Activated T-cell treated with anti-CD3 and anti-CD28 coated beads for 48 hours (primary cell): ENCODE results near the gene SNRPB2.

Experiments used
- DNase-seq: peaks from one replicate; pipeline ENCODE4 v3.0.0-alpha.2; 2020; ENCODE audit warnings: low read depth

SNRPB2 gene

DNA sequence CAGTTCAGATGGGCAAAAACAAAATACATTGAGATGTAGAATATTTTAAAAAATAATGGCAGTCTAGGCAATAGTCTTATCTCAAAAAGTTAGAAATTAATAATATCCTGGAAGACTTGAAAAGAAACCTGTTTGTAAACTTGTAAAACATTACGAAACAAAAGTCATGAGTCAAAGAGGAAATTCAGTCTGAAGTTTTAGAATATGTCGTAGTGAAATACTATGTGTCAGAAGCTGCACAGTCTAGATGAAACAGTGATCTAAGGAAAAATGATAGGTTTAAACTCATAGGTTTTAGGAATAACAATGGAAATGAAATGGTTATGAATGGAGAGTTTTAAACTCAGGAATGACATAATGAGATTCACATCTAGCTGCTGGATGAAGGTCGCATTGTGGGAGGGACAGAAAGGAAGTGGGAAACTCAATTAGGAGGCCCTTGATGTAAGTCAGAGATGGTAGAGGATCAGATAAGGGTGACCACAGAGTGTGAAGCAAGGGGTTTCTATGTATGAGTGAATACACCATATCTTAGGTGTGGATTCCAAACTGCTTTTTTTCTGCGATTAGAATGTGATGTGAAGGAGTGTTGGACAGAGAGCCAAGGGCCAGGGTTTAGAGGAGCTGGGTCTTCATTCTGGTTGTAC lies 2.8 kb downstream of the SNRPB2 start:
- no peak for DNase-seq

DNA sequence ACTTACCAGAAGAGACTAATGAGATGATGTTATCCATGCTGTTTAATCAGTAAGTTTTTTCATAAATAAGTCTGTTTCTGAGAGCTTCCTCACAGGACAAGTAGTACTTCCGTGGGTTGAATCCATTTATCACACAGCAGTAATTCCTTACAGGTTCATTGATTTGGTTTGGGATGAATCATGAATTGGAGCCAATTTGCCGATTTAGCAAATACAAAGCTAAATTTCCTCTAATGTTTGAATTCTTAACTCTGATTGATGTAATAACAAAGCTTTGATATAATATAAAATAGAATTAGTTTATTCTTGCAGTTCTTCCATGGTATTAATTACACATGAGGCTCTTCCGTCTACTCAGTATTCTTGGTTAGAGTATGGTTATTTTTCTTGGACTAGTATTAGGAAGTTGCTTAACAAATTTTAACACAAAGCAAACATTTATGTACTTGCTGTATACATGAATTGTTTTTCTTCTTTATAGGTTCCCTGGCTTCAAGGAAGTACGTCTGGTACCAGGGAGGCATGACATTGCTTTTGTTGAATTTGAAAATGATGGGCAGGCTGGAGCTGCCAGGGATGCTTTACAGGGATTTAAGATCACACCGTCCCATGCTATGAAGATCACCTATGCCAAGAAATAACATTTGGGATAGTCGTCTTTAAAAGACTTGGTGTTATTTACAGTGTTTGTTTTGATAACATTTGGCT lies 10.7 kb downstream of the SNRPB2 start:
- no peak for DNase-seq

DNA sequence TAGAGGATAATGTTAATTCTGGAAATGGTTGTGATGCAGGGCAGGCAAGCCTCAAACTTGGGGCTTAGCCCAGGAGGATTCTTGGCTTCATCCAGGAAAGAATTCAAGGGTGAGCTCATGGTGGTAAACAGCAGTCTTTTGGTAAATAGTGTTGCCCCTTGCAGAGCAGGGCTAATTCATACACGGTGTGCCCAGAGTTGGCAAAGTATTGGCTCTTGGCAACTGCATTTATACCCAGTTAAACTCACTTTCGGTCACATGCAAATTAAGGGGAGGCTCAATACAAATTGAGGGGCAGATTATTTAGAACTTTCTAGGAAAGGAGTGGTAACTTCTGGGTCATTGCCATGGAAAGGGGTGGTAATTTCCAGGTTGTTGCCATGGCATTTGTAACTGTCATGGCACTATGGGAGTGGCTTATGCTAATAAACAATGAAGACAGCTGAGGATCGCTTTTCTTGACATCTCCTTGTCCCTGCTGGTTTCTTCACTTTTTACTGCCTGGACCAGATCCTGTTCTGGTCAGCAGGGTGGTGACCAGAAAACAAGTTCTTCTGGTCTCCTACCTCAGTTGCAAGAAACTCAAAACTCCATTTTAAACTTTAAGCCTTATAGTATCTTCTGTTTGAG lies 14.5 kb downstream of the SNRPB2 start:
- no peak for DNase-seq

DNA sequence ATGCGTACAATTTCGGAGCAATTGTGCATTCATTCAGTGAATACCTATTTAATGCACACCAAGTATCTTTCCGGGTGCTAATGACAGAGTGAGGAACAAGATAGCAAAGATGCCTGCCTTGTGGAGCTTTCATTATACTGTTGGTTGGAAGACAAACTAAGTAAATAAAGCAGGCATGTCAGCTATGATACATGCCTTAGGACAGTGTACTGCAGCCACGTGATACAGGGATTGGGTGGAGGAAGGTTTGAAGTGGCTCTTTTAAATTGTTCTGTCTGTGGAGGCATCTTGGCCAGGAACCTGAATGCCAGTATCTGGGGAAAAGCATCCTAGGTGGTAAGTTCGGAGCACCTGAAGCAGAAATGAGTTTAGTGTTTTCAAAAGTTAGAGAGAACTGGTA lies 15.4 kb downstream of the SNRPB2 start:
- no peak for DNase-seq

DNA sequence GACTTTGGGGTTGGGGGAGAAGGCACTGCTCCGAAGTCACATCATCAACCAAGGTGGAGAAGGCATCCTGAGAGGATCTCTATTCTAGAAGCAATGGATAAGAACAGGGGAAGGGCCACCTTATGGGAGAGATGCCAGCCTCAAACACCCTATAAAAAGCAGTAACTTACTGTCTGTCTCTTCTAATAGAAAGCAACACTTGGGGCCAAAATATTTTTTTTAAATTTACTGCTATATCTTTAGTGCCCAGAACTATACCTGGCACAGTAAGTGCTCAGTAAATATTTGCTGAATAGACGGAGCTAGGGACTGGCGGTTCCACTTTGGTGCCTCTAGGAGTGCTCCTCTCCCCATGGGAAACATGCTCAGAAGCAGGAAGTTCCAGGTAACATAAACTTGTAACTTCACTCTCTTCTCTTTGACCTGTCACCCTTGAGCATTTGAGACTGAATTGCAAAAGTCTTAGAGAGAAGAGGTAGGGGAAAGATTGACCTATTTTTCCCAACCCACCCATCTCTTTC lies 17.5 kb downstream of the SNRPB2 start:
- DNase-seq = no peak

DNA sequence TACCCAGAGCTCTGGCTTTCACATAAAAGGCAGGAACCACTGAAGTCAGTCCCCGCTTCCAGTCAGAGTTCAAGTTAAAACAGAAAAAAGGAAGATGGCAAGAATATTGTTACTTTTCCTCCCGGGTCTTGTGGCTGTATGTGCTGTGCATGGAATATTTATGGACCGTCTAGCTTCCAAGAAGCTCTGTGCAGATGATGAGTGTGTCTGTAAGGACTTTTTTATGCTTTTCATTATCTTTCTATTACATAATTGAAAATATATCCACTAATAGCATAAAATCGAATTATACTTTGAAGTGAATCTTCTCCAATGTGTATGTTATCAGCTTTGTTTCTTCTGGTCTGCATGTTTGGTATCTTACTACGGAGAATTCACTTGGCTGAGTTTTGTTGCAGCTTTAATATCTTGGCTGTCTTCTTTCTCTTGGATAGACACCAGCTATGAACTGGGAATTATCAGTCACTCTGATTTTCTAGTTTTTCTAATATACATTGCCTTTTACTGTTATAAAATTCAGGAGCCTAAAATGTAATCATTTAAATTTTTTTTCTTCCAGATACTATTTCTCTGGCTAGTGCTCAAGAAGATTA lies 18.6 kb downstream of the SNRPB2 start, which contains the start of gene OTOR:
Gene OTOR (plus strand): TSS at position 51 of the 593 bp plus-strand sequence. CDS start 44 bp downstream, at position 95.
- DNase-seq = no peak

DNA sequence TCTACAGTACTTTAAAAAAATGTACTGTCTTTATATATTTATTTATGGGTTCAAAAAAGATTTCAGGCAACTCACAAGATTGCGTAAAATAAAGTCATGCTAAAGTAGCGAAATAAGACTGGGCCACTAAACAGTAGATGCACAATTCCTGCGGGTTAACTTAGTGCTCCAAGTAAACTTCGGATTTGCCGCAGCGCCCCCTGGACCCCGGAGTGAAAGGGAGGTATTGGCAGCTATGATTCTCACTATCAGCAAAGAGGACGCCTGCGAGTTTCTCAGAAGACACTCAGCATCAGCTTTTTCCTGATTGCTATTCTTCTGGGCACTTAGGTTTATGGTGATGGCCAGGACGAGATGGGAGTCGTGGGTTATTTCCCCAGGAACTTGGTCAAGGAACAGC lies 19.7 kb downstream of the SNRPB2 start:
- no peak for DNase-seq

DNA sequence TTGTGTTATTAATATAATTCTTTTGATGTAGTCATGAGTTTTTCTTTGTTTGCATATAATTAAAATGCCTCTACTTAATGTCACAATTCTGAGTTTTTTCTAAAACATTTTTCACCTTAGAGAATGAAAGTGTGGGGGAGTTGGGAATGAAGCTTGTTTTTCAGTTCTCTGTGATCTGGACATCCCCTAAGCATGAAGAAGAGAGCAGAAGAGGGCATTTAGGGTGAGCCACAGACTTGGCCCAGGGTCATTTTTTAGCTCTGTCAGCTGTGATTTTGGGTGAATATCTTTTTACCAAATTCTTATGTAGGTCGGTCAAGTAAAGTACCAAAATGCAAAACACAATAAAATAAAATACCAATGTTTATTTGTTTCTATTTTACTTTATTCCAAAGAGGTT lies 22.3 kb downstream of the SNRPB2 start:
- no peak for DNase-seq

DNA sequence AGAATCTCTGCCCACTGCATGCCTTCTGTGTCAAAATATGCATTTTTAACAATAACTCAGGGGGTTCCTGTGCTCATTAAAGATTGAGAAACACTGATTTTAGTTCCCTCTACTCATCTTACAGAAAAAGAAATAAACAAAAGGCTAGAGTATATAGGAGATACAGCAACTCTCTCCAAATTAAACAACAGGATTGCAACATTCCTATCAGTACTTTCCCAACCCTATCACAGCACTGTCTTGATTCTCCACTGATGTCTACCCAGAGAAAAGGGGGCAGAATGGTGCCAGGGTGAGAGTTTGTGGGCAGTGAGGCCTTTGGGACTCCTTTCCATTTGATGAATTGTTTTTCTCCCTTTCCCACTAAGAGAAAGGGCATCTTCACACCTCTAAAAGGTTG lies 23.1 kb downstream of the SNRPB2 start:
- no peak for DNase-seq

DNA sequence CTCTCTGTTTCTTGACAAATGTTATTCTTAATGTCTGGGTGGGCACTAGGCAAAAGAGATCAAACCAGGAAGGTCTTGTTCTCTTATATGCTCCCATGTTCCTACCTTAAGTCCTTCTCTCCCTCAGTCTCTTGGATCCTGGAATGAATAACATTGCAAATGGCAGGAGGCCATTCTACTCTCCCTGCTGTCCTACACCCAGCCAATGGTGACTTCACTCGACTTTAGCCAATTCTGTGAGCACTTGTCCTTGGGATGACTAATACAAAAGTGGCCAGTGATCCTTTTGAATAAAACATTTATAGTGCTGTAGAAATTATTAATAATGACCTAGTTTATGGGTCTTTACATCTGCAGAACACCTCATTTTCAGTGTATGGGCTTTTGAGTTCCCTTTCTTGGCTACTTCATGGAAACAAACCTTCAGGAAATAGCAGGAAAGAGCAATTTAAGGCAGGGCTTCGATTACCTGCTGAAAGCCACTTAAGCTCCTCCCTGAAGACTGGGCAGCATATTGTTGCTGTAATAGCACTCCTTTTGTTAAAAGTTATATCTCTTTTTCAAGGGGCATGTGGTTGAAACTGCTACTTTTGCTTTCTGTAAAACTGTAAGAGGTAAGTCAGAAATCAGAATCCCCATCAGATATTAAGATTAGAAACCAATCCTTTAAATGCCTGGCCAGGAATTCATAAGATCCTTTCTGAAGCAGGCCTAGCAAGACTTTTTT lies 28.8 kb downstream of the SNRPB2 start:
- no peak for DNase-seq

DNA sequence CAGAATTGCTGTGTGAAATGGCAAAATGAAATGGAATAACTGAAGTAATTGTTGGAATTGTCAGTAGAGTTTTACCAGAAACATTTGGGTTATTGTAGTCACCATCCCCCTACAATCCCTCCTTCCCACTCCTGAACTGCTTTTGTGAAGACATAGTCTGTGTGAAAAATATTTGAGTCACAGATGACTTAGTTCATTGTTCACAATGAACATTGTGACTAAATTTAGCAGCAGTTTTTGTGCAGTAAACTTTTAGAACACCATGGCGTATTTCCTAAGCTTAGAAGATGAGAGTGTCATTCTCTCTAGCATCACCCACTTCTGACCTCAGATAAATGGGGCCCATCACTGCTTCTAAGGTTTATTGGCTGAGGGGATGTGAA lies 29.3 kb downstream of the SNRPB2 start:
- DNase-seq = no peak

DNA sequence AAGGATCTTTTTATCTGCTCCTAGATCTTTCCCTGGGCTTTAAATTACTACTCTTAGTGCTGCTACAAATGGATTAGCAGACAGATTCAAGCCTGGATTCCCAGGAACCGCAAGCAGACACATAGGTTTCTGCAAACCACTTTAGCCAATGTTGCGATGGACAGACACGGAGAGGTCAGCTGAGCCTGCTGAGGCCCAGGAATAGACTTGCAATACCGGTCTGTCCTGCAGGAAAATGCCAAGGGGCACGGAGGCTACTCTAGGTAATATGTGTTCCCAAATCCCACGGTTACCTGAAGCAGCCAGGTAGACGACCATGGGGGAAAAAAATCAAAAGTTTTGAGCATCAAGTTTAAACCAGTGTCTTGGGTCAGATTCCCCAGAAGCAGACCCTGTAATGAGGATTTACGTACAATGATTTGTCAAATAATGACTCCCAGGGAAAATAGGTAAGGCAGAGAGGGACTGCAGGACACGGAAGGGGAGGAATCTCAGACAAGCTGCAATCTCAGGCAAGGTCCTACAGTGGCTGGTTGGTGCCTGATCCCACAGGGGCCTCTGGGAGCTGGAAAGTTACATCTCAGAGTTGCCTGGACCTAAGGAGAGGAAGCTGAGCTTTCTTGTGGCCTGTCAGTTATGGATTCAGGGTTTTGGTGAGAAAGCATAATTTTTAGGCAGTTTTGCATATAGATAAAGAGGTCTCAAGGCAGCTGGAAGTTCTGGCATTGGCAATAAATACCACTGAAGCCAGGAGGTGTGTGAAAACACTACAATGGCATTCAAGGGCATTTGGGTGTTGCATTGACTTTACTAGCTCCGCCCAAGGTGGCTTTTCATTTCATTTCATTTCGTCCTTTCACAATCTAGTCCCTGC lies 30.8 kb downstream of the SNRPB2 start:
- DNase-seq = no peak

DNA sequence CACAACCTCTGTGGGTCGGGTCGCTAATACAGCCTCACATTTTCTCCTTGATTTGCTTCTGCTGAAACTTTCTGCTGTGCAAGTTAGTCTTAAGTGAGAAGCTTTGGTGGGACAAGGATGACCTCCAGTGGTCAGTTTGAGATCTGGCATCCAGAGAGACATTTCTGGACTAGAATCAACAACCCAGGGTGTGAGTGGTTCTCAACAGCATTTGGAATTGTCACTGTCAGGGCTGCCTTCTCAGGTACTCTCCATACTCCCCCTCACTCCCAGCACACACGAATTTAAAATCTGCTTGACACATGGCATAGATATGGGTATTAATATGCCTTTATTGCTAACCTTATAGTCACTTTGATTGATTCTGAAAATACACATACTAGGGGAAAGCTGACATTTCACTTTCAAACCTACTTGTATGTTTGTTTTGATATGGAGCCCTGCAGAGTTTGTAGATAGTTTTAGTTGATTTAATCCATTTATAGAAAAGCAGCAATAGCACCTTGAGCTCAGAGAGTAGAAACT lies 31.5 kb downstream of the SNRPB2 start:
- no peak for DNase-seq

DNA sequence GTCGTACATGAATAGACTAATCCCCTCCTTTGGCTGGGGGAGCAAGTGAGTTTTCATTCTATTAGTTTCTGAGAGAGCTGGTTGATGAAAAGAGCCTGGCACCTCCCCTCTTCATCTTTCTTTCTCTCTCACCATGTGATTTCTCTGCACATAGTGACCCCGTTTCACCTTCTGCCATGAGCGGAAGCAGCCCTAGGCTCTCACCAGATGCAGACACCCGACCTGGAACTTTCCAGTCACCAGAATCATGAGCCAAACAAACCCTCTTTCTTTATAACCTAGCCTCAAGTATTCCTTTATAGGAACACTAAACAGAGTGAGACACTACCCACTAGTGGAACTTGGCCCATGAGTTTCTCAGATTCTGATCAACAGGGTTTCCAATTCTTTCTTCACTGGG lies 34.7 kb downstream of the SNRPB2 start:
- no peak for DNase-seq

DNA sequence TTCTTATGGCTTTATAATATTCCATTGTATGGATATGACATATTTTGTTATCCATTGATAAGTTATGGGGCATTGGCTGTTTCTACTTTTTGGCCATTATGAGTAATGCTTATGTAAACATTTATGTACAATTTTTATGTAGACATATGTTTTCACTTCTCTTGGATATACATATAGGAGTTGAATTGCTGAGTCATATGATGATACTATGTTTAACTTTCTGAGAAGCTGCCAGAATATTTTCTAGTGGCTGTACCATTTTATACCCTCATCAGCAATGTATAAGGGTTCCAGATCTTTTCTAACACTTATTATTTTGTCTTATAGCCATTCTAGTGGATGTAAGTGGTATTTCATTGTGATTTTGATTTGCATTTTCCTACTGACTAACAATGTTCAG lies 41.4 kb downstream of the SNRPB2 start:
- DNase-seq = no peak

DNA sequence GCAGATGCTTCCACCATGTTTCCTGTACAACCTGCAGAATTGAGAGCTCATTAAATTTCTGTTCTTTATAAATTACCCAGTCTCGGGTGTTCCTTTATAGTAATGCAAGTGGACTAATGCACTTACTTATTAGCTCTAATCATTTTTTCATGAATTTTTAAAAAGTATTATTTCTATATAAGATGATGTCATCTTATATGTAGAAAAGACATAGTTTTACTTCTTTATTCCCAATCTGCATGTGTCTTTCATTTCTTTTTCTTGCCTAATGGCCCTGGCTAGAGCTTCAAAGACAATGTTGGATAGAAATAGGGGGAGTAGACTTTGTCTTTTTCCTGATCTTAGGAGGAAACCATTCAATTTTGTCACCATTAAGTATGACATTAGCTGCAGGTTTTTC lies 46.1 kb downstream of the SNRPB2 start:
- no peak for DNase-seq

DNA sequence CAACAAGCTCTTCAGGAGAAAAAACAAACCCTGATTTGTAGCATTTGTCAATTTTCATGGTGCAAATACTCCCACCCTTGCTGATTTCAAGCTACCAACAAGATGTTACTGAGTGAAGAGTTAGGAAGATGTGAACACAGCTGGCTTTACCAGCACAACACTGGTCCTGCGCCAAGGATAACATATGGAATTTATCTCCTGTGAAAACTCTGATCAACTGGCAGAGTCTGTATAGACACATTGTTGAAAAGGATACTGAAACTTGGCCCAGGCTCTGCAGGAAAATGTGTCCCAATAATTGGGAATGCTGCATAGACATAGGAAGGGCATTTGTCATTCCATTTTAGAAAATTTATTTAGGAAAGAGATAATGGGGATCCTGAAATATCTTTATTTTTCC lies 47.3 kb downstream of the SNRPB2 start:
- no peak for DNase-seq

DNA sequence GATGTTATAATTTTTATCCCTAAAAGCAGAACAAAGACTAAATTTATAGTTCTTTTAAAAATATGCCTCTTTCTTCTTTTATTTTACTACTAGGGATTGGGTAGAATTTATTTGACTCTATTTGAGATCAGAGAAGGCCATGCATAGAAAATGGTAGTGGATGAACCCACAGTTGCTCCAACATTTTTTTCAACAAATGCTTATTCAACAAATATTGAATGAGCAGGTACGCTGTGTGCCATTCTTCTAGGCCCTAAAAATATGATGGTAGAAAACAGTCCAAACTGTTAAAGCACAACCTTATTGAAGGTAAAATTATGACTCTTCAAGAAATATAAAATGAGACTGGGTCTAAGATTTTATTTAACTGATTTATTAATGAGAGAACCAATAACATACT lies 48.3 kb downstream of the SNRPB2 start:
- no peak for DNase-seq

DNA sequence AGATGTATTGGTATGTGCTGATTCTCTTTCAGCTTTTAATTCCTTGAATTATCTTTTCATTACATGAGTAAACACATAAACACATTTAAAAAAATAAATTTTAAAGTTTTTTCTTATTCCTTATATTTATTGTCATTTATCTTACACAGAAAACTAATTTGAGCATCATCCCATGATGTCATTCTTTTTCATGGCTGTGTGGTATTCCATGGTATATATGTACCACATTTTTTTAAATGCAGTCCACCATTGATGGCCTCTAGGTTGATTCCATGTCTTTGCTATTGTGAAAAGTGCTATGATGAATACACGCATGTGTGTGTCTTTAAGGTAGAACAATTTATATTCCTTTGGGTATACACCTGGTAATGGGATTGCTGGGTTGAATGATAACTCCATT lies 51.7 kb downstream of the SNRPB2 start:
- DNase-seq = no peak

DNA sequence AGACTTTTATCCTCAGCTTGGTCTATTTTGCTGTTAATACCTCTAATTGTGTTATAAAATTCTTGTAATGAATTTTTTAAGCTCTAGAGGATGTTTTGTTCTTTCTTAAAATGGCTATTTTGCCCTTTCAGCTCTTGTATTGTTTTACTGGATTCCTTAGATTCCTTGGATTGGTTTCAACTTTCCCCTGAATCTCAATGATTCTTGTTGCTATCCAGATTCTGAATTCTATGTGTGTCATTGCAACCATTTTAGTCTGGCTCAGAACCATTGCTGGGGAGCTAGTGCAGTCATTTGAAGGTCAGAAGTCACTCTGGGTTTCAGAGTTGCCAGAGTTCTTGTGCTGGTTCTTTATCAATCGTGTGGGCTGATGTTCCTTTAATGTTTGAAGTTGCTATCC lies 55.4 kb downstream of the SNRPB2 start:
- no peak for DNase-seq
